Thyroid gland (tissue), 4 donors: Measurements from ENCODE around the gene SHISA7.

Experiments
- POLR2A ChIP-seq, 2 donors: fragments of 450-650 bp; IDR thresholded peaks; one replicate each; pipeline ENCODE4 v1.6.1; 2017; ENCODE audit warnings: antibody characterized with exemption in 2 of 2, mild to moderate bottlenecking in 2 of 2, moderate library complexity in 1 of 2
- TF ChIP-seq, protein P1 (sequence below), 6 experiments: fragments of 200-600 bp in 3 of 6; fragments of 450-650 bp in 3 of 6; sonication (generic) in 3 of 6; IDR thresholded peaks; one replicate each; pipeline ENCODE4 v1.5.1; 2016 to 2019; ENCODE audit warnings: antibody characterized with exemption in 6 of 6, mild to moderate bottlenecking in 2 of 6, inconsistent platforms in 1 of 6, moderate library complexity in 1 of 6

DNA sequence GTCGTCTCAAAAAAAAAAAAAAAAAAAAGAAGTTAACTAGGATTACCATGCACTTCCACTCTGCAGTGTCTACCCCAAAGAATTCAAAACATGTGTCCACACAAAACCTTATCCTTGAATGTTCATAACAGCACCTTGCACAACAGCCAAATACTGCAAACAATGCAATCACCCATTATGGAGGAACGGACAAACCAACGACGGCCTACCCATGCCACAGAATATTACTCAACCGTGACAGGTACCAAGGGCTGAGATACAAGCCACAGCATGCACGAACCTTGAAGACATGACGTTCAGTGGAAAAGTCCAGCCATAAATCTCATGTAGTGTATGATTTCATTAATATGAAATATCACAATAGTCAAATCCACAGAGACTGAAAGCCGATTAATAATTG is 3.0 kb upstream of the SHISA7 start:
- TF ChIP-seq, protein P1, sequence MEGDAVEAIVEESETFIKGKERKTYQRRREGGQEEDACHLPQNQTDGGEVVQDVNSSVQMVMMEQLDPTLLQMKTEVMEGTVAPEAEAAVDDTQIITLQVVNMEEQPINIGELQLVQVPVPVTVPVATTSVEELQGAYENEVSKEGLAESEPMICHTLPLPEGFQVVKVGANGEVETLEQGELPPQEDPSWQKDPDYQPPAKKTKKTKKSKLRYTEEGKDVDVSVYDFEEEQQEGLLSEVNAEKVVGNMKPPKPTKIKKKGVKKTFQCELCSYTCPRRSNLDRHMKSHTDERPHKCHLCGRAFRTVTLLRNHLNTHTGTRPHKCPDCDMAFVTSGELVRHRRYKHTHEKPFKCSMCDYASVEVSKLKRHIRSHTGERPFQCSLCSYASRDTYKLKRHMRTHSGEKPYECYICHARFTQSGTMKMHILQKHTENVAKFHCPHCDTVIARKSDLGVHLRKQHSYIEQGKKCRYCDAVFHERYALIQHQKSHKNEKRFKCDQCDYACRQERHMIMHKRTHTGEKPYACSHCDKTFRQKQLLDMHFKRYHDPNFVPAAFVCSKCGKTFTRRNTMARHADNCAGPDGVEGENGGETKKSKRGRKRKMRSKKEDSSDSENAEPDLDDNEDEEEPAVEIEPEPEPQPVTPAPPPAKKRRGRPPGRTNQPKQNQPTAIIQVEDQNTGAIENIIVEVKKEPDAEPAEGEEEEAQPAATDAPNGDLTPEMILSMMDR (IDR thresholded peaks at IDR 0.05), result no peak
- TF ChIP-seq POLR2A (IDR thresholded peaks at IDR 0.05), result no peak
